ENCODE data around the gene C22orf39.

DNA sequence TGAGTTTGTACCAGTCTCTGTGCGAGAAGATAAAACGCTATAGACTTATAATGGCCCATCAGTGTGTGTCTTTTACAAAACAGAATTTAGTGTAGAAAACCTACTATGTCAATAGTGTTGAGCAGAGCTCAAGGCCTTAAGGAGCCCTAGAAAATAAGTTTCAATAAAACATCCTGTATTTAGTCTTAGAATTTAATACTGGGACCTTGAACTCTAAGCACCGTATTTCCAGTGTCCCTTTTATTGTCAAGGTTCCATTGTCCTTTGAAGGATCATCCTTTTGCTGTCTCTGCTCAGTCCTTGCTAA lies 48.8 kb upstream of the C22orf39 start:
- TF ChIP-seq CTCF (conservative IDR thresholded peaks at IDR 0.05 in 1 of 2, IDR thresholded peaks at IDR 0.05 in 1 of 2; ENCODE audit: low read depth in 1 of 2, low read length in 2 of 2) (no peak), EZH2 (IDR thresholded peaks at IDR 0.05; ENCODE audit: low read length, missing control alignments) (no peak)
